Chondrocyte (in vitro differentiated cells): Measurements from ENCODE around the gene EPS8. TPM values are rescaled to one million over a fixed set of nuclear protein-coding genes. Genes with fewer than 3 reads are reported as not detected.

ENCODE experiments used
- DNase-seq: peaks from one replicate; pipeline ENCODE4 v3.0.0; 2021; ENCODE audit warnings: mixed read lengths, low spot score
- H3K27ac Mint-ChIP-seq: one replicate; pipeline ENCODE4 v1.8.0; 2021; ENCODE audit warnings: mild to moderate bottlenecking, moderate library complexity, mixed read lengths; ENCODE audit not compliant: unreplicated experiment
- H3K27me3 Mint-ChIP-seq: 2 replicates; pipeline ENCODE4 v1.8.0; 2021; ENCODE audit warnings: low read depth, mixed read lengths
- H3K36me3 Mint-ChIP-seq: 2 replicates; pipeline ENCODE4 v1.8.0; 2021; ENCODE audit warnings: low read depth, mixed read lengths
- H3K4me1 Mint-ChIP-seq: 2 replicates; pipeline ENCODE4 v1.8.0; 2021; ENCODE audit warnings: low read depth, mild to moderate bottlenecking, mixed read lengths
- H3K4me3 Mint-ChIP-seq: one replicate; pipeline ENCODE4 v1.8.0; 2021; ENCODE audit warnings: mild to moderate bottlenecking, moderate library complexity, mixed read lengths; ENCODE audit not compliant: unreplicated experiment
- H3K9me3 Mint-ChIP-seq: 2 replicates; pipeline ENCODE4 v1.8.0; 2021; ENCODE audit warnings: low read depth, mixed read lengths
- total RNA-seq: library from RNA; stranded (reverse); gene quantifications from 3 replicates; pipeline ENCODE4 v1.2.1, GENCODE V29; 2021
- TF ChIP-seq, protein P1 (sequence below): fragments of 200-600 bp; sonication (generic); IDR thresholded peaks from 2 replicates; pipeline ENCODE4 v1.5.0; 2021; ENCODE audit warnings: antibody characterized with exemption, mild to moderate bottlenecking, moderate library complexity

Gene EPS8
- total RNA-seq, 1 donor from 2014 or later = 114 TPM

DNA sequence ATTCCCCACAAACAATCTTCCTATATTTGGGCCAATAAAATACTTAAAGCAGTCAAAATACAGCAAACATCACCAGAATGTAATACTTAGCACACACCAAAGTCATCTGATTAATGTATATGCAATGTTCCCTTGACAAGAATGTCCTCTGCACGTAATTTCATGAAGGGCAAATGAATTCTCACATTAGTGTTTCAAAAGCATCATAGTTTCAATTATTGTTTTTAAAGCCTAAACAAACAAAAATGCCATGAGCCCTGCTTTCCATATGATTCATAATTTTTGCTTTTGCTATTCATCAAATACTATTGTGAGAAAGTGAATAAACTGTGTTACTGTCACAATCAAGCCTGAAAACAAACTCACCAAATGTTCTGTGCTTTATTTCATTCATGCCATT is 156.0 kb downstream of the EPS8 start:
- Mint-ChIP-seq H3K36me3 (peaks cover 16% of the 10 kb centered on the region), H3K9me3 (no peaks in the 10 kb centered on the region), H3K27ac (peak overlapping the region; percentile 96), H3K27me3 (no peaks in the 10 kb centered on the region), H3K4me1 (peaks cover 83% of the 10 kb centered on the region), H3K4me3 (no peak overlapping the region)
- no peak for DNase-seq
- TF ChIP-seq, protein P1, sequence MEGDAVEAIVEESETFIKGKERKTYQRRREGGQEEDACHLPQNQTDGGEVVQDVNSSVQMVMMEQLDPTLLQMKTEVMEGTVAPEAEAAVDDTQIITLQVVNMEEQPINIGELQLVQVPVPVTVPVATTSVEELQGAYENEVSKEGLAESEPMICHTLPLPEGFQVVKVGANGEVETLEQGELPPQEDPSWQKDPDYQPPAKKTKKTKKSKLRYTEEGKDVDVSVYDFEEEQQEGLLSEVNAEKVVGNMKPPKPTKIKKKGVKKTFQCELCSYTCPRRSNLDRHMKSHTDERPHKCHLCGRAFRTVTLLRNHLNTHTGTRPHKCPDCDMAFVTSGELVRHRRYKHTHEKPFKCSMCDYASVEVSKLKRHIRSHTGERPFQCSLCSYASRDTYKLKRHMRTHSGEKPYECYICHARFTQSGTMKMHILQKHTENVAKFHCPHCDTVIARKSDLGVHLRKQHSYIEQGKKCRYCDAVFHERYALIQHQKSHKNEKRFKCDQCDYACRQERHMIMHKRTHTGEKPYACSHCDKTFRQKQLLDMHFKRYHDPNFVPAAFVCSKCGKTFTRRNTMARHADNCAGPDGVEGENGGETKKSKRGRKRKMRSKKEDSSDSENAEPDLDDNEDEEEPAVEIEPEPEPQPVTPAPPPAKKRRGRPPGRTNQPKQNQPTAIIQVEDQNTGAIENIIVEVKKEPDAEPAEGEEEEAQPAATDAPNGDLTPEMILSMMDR = no peak

DNA sequence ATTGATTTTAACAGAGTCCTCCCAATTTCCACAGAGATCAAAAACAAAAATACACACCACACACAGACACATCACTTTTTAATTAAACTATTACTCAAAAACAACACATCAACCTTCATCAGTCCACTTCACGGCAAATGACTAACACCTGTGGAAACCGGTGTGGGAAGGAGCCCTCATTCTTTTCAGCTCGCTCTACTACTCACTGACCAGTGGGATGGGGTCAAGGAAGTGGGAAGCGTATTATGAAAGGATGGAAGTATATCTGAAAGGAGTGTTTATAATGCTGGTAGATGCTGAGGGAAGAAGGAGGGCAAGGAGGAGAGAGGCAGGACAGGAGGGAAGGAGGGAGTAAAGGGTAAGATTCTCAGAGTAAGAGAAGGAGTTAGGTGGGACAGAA is 156.5 kb downstream of the EPS8 start:
- H3K27me3 Mint-ChIP-seq = no peaks in the 10 kb centered on the region
- TF ChIP-seq, protein P1 = no peak
- H3K4me1 Mint-ChIP-seq = peaks cover 84% of the 10 kb centered on the region
- H3K4me3 Mint-ChIP-seq = no peak overlapping the region
- no peaks in the 10 kb centered on the region for H3K9me3 Mint-ChIP-seq
- H3K36me3 Mint-ChIP-seq = peaks cover 16% of the 10 kb centered on the region
- H3K27ac Mint-ChIP-seq = peak overlapping the region; percentile 96
- no peak for DNase-seq

DNA sequence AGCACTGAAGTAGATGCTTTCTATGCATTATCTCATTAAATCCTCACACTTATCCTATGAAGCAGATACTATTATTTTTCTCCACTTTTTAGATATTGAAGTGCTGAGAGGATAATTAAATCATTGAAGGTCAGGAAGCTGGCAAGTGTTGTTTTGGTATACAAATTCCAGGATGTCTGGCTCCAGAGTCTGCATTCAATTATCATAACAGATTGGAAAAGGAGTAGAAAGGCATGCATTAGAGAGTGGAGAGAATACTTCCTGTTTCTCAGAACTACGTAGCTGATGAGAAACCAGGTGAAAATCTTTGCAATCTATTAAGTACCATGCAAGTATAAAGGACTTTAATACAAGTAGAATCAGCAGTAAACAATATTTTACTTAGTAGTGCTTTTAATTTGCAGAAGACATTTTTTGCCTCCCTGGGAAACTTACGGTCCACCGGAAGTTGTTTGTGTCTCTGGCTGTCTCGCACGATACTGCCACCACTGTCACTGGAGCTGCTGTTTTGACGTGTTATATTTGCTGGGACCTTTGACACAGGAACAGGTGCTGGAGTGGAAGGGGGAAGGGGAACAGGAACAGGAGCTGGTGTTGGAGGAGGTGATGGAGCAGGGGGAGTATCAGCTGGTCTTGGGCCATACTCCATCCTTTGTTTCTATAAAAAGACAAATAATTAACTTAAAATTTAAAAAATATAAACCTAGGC is 158.0 kb downstream of the EPS8 start:
- TF ChIP-seq, protein P1 = no peak
- peak overlapping the region; percentile 47 for H3K4me3 Mint-ChIP-seq
- H3K9me3 Mint-ChIP-seq = no peaks in the 10 kb centered on the region
- peak overlapping the region; percentile 100 for H3K27ac Mint-ChIP-seq
- H3K36me3 Mint-ChIP-seq = peaks cover 21% of the 10 kb centered on the region
- peaks cover 82% of the 10 kb centered on the region for H3K4me1 Mint-ChIP-seq
- no peaks in the 10 kb centered on the region for H3K27me3 Mint-ChIP-seq
- DNase-seq = no peak

DNA sequence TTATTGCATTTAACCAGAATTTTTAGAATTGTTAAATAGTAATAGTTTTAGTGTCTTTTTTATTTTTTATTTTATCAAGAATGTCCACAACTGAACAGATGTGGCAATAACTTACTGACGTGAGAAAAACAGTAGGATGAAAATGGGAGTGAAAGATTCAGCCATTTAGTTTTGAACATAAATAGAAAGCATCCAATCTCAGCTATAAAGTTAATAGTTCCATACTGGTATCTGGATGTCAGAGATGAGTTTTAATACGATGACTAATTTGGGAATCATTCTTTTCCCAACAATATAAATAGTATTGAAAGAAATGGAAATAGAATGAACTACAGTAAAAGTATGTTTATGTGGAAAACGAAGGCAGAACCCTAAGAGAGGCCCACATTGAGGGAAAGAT is 159.4 kb downstream of the EPS8 start:
- Mint-ChIP-seq H3K27ac (peak overlapping the region; percentile 100), H3K27me3 (no peaks in the 10 kb centered on the region), H3K36me3 (peaks cover 26% of the 10 kb centered on the region), H3K4me3 (peak overlapping the region; percentile 41), H3K9me3 (no peaks in the 10 kb centered on the region), H3K4me1 (peaks cover 86% of the 10 kb centered on the region)
- TF ChIP-seq, protein P1 = no peak
- DNase-seq = no peak

DNA sequence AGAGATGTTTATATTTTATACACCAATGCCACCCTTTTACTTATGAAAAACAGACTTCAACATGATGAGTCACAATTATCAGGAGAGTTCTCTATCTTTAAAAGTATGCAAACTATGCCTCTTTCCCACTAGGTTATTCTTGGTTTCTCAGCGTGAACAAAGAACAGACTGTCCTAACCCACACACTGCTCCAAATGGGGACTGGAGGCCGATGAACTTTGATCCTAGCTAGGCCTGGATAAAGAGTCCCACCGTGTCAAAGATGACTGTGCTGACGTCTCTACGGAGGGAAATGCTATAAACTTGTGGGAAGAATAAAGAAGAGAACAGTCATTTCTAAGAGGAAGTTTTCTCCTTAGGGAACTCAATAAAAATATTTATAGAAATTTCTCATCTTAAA is 160.1 kb downstream of the EPS8 start:
- Mint-ChIP-seq H3K36me3 (peaks cover 31% of the 10 kb centered on the region), H3K4me3 (peak overlapping the region; percentile 47), H3K27me3 (no peaks in the 10 kb centered on the region), H3K27ac (peak overlapping the region; percentile 100), H3K4me1 (peaks cover 87% of the 10 kb centered on the region), H3K9me3 (no peaks in the 10 kb centered on the region)
- DNase-seq = no peak
- TF ChIP-seq, protein P1 = no peak
